ENCODE data around the gene SLC44A4.
"Not testable (repeated sequence)": the region's sequence is repeated elsewhere in the genome, so short reads cannot be mapped to it uniquely, and the experiment has no call there.

Gene SLC44A4

GRCh38 chr6:31821301-31822035, 57.3 kb downstream of the SLC44A4 start:
- no peaks in the 10 kb centered on the region for H3K9me3 ChIP-seq (replicated peaks; ENCODE audit: insufficient read depth, low read length)
- peak overlapping the region; percentile 96 for H3K27ac ChIP-seq (ENCODE audit: low read length)
- H3K4me2 ChIP-seq (ENCODE audit: low read depth, low read length), result peak overlapping the region; percentile 60
- peak overlapping the region; percentile 62 for H3K4me3 ChIP-seq (ENCODE audit: low read length)
- H3K27me3 ChIP-seq (replicated peaks; ENCODE audit: insufficient read depth, low read length), result no peaks in the 10 kb centered on the region
- no peak for TF ChIP-seq CTCF (IDR thresholded peaks at IDR 0.05; ENCODE audit: low read length)
- TF ChIP-seq EZH2phosphoT487 (IDR thresholded peaks at IDR 0.05; ENCODE audit: low read length), result no peak
- TF ChIP-seq EZH2 (optimal IDR thresholded peaks at IDR 0.05; ENCODE audit: low read depth, low read length), result no peak
- H3K36me3 ChIP-seq (replicated peaks; ENCODE audit: insufficient read depth, low read length), result no peaks in the 10 kb centered on the region
- DNase-seq, result peak; percentile 65
- H3K9me2 ChIP-seq (replicated peaks; ENCODE audit: insufficient read depth, low read length), result no peaks in the 10 kb centered on the region
- H2AFZ ChIP-seq (ENCODE audit: low read length), result peak overlapping the region; percentile 91
- no peaks in the 10 kb centered on the region for H4K20me1 ChIP-seq (ENCODE audit: insufficient read depth, low read length)
- H3K79me2 ChIP-seq (ENCODE audit: low read length), result peaks cover 4% of the 10 kb centered on the region
- H3F3A ChIP-seq (ENCODE audit: insufficient read depth, low read length), result peaks cover 22% of the 10 kb centered on the region
- peaks cover 19% of the 10 kb centered on the region; the same call in 1 of the 2 replicates for H3K4me1 ChIP-seq (ENCODE audit: low read length)
- peak overlapping the region; percentile 67 for H3K9ac ChIP-seq (ENCODE audit: low read length)

GRCh38 chr6:31820399-31820798, 58.4 kb downstream of the SLC44A4 start:
- H3K27ac ChIP-seq (ENCODE audit: low read length); H3K9me3 ChIP-seq (replicated peaks; ENCODE audit: insufficient read depth, low read length); H3K4me2 ChIP-seq (ENCODE audit: low read depth, low read length); H3K4me3 ChIP-seq (ENCODE audit: low read length); H3K36me3 ChIP-seq (replicated peaks; ENCODE audit: insufficient read depth, low read length); H3K79me2 ChIP-seq (ENCODE audit: low read length); H3K9me2 ChIP-seq (replicated peaks; ENCODE audit: insufficient read depth, low read length); H2AFZ ChIP-seq (ENCODE audit: low read length); H3K9ac ChIP-seq (ENCODE audit: low read length); H4K20me1 ChIP-seq (ENCODE audit: insufficient read depth, low read length); DNase-seq; H3K27me3 ChIP-seq (replicated peaks; ENCODE audit: insufficient read depth, low read length): not testable (repeated sequence)
- H3K4me1 ChIP-seq (ENCODE audit: low read length), result peaks cover 15% of the 10 kb centered on the region; the same call in 1 of the 2 replicates
- H3F3A ChIP-seq (ENCODE audit: insufficient read depth, low read length), result peaks cover 16% of the 10 kb centered on the region

DNA sequence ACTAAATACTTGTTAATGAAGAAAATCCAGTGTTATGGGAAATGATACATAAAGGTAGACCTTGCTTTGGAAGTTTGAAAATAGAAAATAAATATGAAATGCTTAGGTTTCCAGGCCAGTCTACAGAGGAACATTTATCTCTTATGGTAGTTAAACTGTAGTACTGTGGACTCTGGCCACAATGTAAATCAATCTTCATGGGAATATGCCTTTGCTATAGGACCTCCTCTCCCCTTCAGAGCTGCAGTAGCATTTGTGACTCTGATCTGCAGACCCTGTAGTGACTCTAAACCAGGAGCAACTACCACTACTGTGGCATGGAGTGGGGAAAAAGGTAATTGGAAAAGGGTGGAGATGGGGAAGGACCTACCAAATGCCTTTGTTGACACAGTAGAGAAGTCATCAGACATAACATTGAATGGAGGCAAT, 58.9 kb downstream of the SLC44A4 start:
- no peak for DNase-seq
- Histone ChIP-seq H3K9ac (ENCODE audit: low read length) (no peak overlapping the region), H3K9me2 (replicated peaks; ENCODE audit: insufficient read depth, low read length) (no peaks in the 10 kb centered on the region), H3K79me2 (ENCODE audit: low read length) (no peaks in the 10 kb centered on the region), H3K4me1 (ENCODE audit: low read length) (peaks cover 13% of the 10 kb centered on the region; the same call in 1 of the 2 replicates), H2AFZ (ENCODE audit: low read length) (no peak overlapping the region), H3K9me3 (replicated peaks; ENCODE audit: insufficient read depth, low read length) (no peaks in the 10 kb centered on the region), H3K27me3 (replicated peaks; ENCODE audit: insufficient read depth, low read length) (no peaks in the 10 kb centered on the region), H3K4me2 (ENCODE audit: low read depth, low read length) (no peak overlapping the region), H4K20me1 (ENCODE audit: insufficient read depth, low read length) (no peaks in the 10 kb centered on the region), H3F3A (ENCODE audit: insufficient read depth, low read length) (peaks cover 13% of the 10 kb centered on the region), H3K27ac (ENCODE audit: low read length) (no peak overlapping the region), H3K36me3 (replicated peaks; ENCODE audit: insufficient read depth, low read length) (no peaks in the 10 kb centered on the region), H3K4me3 (ENCODE audit: low read length) (no peak overlapping the region)
- TF ChIP-seq CTCF (IDR thresholded peaks at IDR 0.05; ENCODE audit: low read length) (no peak), EZH2 (optimal IDR thresholded peaks at IDR 0.05; ENCODE audit: low read depth, low read length) (no peak), EZH2phosphoT487 (IDR thresholded peaks at IDR 0.05; ENCODE audit: low read length) (no peak)

DNA sequence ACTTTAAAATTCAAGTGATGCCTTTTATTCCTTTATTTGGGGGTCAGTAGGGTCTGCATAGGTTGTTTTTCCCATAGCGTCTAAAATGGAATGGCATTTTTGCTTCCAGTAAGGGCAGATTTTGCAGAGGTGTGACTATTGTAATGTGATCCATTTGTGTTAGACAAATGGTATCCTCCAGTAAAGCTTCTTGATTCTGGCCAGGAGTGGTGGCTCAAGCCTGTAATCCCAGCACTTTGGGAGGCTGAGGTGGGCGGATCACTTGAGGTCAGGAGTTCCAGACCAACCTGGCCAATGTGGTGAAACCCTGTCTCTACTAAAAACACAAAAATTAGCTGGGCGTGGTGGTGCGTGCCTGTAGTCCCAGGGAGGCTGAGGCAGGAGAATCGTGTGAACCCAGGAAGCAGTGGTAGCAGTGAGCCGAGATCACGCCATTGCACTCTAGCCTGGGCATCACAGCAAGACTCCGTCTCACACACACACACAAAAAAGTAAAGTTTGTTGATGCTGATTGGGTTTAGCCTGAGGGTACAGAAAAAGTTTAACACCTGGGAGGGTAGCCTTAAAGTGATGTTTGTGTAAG, 60.8 kb downstream of the SLC44A4 start:
- not testable (repeated sequence) for H3K79me2 ChIP-seq (ENCODE audit: low read length); H3K27me3 ChIP-seq (replicated peaks; ENCODE audit: insufficient read depth, low read length); H3K4me2 ChIP-seq (ENCODE audit: low read depth, low read length); H2AFZ ChIP-seq (ENCODE audit: low read length); H3K9me2 ChIP-seq (replicated peaks; ENCODE audit: insufficient read depth, low read length); H4K20me1 ChIP-seq (ENCODE audit: insufficient read depth, low read length); H3K9me3 ChIP-seq (replicated peaks; ENCODE audit: insufficient read depth, low read length); H3K4me3 ChIP-seq (ENCODE audit: low read length); DNase-seq; H3K27ac ChIP-seq (ENCODE audit: low read length); H3K36me3 ChIP-seq (replicated peaks; ENCODE audit: insufficient read depth, low read length); H3K9ac ChIP-seq (ENCODE audit: low read length)
- Histone ChIP-seq H3F3A (ENCODE audit: insufficient read depth, low read length) (peaks cover 13% of the 10 kb centered on the region), H3K4me1 (ENCODE audit: low read length) (peaks cover 18% of the 10 kb centered on the region)

DNA sequence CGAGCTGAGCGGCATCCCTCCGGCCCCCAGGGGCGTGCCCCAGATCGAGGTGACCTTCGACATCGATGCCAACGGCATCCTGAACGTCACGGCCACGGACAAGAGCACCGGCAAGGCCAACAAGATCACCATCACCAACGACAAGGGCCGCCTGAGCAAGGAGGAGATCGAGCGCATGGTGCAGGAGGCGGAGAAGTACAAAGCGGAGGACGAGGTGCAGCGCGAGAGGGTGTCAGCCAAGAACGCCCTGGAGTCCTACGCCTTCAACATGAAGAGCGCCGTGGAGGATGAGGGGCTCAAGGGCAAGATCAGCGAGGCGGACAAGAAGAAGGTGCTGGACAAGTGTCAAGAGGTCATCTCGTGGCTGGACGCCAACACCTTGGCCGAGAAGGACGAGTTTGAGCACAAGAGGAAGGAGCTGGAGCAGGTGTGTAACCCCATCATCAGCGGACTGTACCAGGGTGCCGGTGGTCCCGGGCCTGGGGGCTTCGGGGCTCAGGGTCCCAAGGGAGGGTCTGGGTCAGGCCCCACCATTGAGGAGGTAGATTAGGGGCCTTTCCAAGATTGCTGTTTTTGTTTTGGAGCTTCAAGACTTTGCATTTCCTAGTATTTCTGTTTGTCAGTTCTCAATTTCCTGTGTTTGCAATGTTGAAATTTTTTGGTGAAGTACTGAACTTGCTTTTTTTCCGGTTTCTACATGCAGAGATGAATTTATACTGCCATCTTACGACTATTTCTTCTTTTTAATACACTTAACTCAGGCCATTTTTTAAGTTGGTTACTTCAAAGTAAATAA, 61.5 kb downstream of the SLC44A4 start:
- H3K36me3 ChIP-seq (replicated peaks; ENCODE audit: insufficient read depth, low read length); H4K20me1 ChIP-seq (ENCODE audit: insufficient read depth, low read length); H3K4me2 ChIP-seq (ENCODE audit: low read depth, low read length); H3K27me3 ChIP-seq (replicated peaks; ENCODE audit: insufficient read depth, low read length); H3K9ac ChIP-seq (ENCODE audit: low read length); H3K9me3 ChIP-seq (replicated peaks; ENCODE audit: insufficient read depth, low read length); DNase-seq; H3K27ac ChIP-seq (ENCODE audit: low read length); H2AFZ ChIP-seq (ENCODE audit: low read length); H3K9me2 ChIP-seq (replicated peaks; ENCODE audit: insufficient read depth, low read length); H3K4me3 ChIP-seq (ENCODE audit: low read length); H3K79me2 ChIP-seq (ENCODE audit: low read length): not testable (repeated sequence)
- H3K4me1 ChIP-seq (ENCODE audit: low read length), result peaks cover 20% of the 10 kb centered on the region
- peaks cover 10% of the 10 kb centered on the region for H3F3A ChIP-seq (ENCODE audit: insufficient read depth, low read length)

Measured in MM.1S (cell line).